Esophagus squamous epithelium (tissue), 4 donors: ENCODE results near the gene IMMP2L.

Source experiments
- CTCF ChIP-seq, 6 experiments: fragments of 450-650 bp in 4 of 6; fragments of 200-600 bp in 2 of 6; sonication (generic) in 2 of 6; IDR thresholded peaks; one replicate each; pipeline ENCODE4 v1.5.1; 2016 to 2019; ENCODE audit warnings: antibody characterized with exemption in 6 of 6, mild to moderate bottlenecking in 4 of 6, moderate library complexity in 4 of 6
- POLR2A ChIP-seq, 4 donors: fragments of 450-650 bp; IDR thresholded peaks; one replicate each; pipeline ENCODE4 v1.6.1; 2017; ENCODE audit warnings: antibody characterized with exemption in 4 of 4, mild to moderate bottlenecking in 4 of 4, moderate library complexity in 3 of 4

- TF ChIP-seq CTCF (IDR thresholded peaks at IDR 0.05) (no peak), POLR2A (IDR thresholded peaks at IDR 0.05) (no peak)
Measured at GRCh38 chr7:111518264-111518663, 44.0 kb downstream of the IMMP2L start.
